GM12878 (cell line): Measurements from ENCODE around the gene SUFU. TPM values are rescaled to one million over a fixed set of nuclear protein-coding genes. Genes with fewer than 3 reads are reported as not detected.
A peak's percentile ranks its signal among the peaks of the same experiment; 100 is the strongest.

ENCODE experiments used
- BHLHE40 ChIP-seq, 2 experiments: fragments of 450-650 bp in 1 of 2; IDR thresholded peaks; 2 replicates each; pipeline ENCODE4 v1.6.1; 2011 to 2017; ENCODE audit warnings: low read depth in 2 of 2, borderline replicate concordance in 1 of 2, improper control_type of control experiment in 1 of 2, low read length in 1 of 2, mild to moderate bottlenecking in 1 of 2
- CHD1 ChIP-seq: IDR thresholded peaks from 2 replicates; pipeline ENCODE4 v1.6.1; 2012; ENCODE audit warnings: low read depth, low read length, improper control_type of control experiment
- IRF4 ChIP-seq: IDR thresholded peaks from 2 replicates; pipeline ENCODE4 v1.6.1; 2011; ENCODE audit warnings: low read depth, low read length
- KDM1A ChIP-seq: fragments of 200-600 bp; sonication (generic); IDR thresholded peaks from 2 replicates; pipeline ENCODE4 v1.6.1; 2016; ENCODE audit warnings: borderline replicate concordance
- MTA3 ChIP-seq: IDR thresholded peaks from 2 replicates; pipeline ENCODE4 v1.6.1; 2012; ENCODE audit warnings: low read length, inconsistent platforms, borderline replicate concordance
- POLR2A ChIP-seq: IDR thresholded peaks from 2 replicates; pipeline ENCODE4 v1.6.1; 2011; ENCODE audit warnings: low read depth, mild to moderate bottlenecking, low read length
- ZNF24 ChIP-seq: fragments of 450-650 bp; IDR thresholded peaks from 2 replicates; pipeline ENCODE4 v1.6.1; 2017; ENCODE audit warnings: antibody characterized with exemption, mild to moderate bottlenecking
- polyA plus RNA-seq, 11 experiments: library from polyadenylated mRNA; depleted of rRNA in 4 of 11; unstranded in 6 of 11; stranded (reverse) in 5 of 11; fragments of >200 nt; fragmentation: Nextera tagmentation in 4 of 11; fragmentation: Illumina TruSeq in 1 of 11; extraction: Ambion mirVana in 4 of 11; extraction: Trizol in 1 of 11; gene quantifications; 1 replicate in 1 of 11; 2 replicates in 10 of 11; pipeline versions ENCODE4 v1.2.1 to v1.2.3, GENCODE V29; 2011 to 2016; ENCODE audit warnings: inconsistent platforms in 2 of 11, missing spikeins in 2 of 11, low read depth in 1 of 11
- total RNA-seq, 4 experiments: library from RNA; depleted of rRNA in 3 of 4; stranded (reverse); fragments of >200 nt in 3 of 4; fragmentation: Illumina TruSeq in 1 of 4; extraction: Trizol in 1 of 4; gene quantifications; 2 replicates each; pipeline versions ENCODE4 v1.2.1 to v1.2.3, GENCODE V29; 2013 to 2021
- TF ChIP-seq, protein P1 (sequence below): fragments of 450-650 bp; formaldehyde crosslinking; IDR thresholded peaks from 2 replicates; pipeline ENCODE4 v1.5.0; 2022; ENCODE audit warnings: mild to moderate bottlenecking, missing genetic modification characterization

The SUFU gene
- total and polyA plus RNA-seq, 10 of the 15 experiments (the other 5 are each of a cell fraction or from before 2014, with no cell fraction given): 0.68 to 7.7 (median 2.4) TPM

DNA sequence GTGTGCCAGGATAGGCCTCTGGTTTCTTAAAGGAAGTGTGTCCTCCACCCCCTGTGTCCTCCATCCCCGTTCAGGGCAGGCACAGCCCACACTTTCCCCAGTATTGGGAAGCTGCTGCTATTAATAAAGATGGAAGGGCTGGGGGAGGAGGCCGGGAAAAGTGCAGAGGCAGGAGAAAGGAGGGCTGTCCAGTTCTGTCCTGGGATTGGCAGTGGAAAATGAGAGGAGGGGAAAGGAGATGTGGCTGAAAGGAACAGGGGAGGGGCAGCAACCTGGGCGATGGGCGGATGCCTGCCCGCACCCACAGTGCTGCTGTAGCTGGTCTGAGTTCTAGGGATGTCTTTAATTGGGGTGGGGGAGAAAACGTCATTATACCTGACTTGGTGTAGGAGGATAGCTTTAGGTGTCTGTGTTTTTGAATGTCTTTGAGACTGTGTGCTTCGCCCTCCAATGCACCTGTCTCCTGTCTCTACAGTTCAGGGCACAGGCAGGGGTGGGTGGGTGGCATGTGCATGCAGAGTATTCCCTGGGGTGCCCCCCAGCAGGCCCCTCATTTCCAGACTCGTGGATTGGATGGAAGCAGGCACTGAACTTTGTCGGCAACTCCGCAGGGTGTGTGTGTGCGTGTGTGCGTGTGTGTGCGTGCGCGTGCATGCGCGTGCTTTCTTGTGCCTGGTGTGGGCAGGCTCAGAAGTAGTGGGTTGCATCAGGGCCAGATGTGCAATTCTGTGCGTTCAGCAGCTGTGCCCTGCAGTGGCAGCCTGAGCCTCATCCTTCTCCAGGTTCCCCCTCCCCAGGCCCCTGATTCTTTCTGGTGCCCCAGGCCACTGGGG lies 143.1 kb downstream of the SUFU start (continued):
- TF ChIP-seq, protein P1, sequence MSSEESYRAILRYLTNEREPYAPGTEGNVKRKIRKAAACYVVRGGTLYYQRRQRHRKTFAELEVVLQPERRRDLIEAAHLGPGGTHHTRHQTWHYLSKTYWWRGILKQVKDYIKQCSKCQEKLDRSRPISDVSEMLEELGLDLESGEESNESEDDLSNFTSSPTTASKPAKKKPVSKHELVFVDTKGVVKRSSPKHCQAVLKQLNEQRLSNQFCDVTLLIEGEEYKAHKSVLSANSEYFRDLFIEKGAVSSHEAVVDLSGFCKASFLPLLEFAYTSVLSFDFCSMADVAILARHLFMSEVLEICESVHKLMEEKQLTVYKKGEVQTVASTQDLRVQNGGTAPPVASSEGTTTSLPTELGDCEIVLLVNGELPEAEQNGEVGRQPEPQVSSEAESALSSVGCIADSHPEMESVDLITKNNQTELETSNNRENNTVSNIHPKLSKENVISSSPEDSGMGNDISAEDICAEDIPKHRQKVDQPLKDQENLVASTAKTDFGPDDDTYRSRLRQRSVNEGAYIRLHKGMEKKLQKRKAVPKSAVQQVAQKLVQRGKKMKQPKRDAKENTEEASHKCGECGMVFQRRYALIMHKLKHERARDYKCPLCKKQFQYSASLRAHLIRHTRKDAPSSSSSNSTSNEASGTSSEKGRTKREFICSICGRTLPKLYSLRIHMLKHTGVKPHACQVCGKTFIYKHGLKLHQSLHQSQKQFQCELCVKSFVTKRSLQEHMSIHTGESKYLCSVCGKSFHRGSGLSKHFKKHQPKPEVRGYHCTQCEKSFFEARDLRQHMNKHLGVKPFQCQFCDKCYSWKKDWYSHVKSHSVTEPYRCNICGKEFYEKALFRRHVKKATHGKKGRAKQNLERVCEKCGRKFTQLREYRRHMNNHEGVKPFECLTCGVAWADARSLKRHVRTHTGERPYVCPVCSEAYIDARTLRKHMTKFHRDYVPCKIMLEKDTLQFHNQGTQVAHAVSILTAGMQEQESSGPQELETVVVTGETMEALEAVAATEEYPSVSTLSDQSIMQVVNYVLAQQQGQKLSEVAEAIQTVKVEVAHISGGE (CRISPR knock-in tag): no peak
- 0 out of 2 replicates have a peak, but pooled peaks have one; percentile 16 for TF ChIP-seq IRF4
- TF ChIP-seq MTA3: no peak
- peak; percentile 67; the same call in 1 of the 2 replicates for TF ChIP-seq POLR2A
- TF ChIP-seq CHD1: no peak
- TF ChIP-seq BHLHE40 (IDR thresholded peaks at IDR 0.05; ENCODE audit: borderline replicate concordance in 1 of 2, low read depth in 2 of 2, low read length in 1 of 2): peak in 1 of 2 experiments; percentile 66; a peak in 3 of 4 replicates
- no peak for TF ChIP-seq KDM1A
- no peak for TF ChIP-seq ZNF24
- TF ChIP-seq, all 136 proteins: peak for 10
